GM23338 (cell line): Measurements from ENCODE around the gene FOXI2. TPM values are rescaled to one million over a fixed set of nuclear protein-coding genes. Genes with fewer than 3 reads are reported as not detected.

Experiments
- ATAC-seq: fragments of 200-7000 bp; cut with Tn5 transposase; 3 replicates; pipeline ENCODE4 v1.9.1; 2020
- DNase-seq: peaks from one replicate; pipeline ENCODE4 v3.0.0-alpha.2; 2015; ENCODE audit warnings: low spot score
- H2AFZ ChIP-seq: fragments of 200-600 bp; sonication (generic); 2 replicates; pipeline ENCODE4 v1.8.0; 2016; ENCODE audit warnings: antibody characterized with exemption, mild to moderate bottlenecking, moderate library complexity
- H3F3A ChIP-seq: fragments of 200-600 bp; sonication (generic); replicated peaks from 2 replicates; pipeline ENCODE4 v1.8.0; 2017; ENCODE audit warnings: antibody characterized with exemption, mixed run types, low read depth
- H3K27ac ChIP-seq: fragments of 200-600 bp; sonication (generic); 2 replicates; pipeline ENCODE4 v1.6.1; 2016; ENCODE audit warnings: low read depth
- H3K27me3 ChIP-seq: fragments of 200-600 bp; sonication (generic); 2 replicates; pipeline ENCODE4 v1.8.0; 2016; ENCODE audit warnings: mild to moderate bottlenecking, mixed run types, moderate library complexity; ENCODE audit not compliant: insufficient read depth
- H3K36me3 ChIP-seq: fragments of 200-600 bp; sonication (generic); 2 replicates; pipeline ENCODE4 v1.8.0; 2016; ENCODE audit warnings: mild to moderate bottlenecking; ENCODE audit not compliant: insufficient read depth
- H3K4me1 ChIP-seq: fragments of 200-600 bp; sonication (generic); 2 replicates; pipeline ENCODE4 v1.8.0; 2016; ENCODE audit warnings: mild to moderate bottlenecking, moderate library complexity; ENCODE audit not compliant: insufficient read depth
- H3K4me2 ChIP-seq: fragments of 200-600 bp; sonication (generic); 2 replicates; pipeline ENCODE4 v1.7.1; 2017; ENCODE audit warnings: mixed run types
- H3K4me3 ChIP-seq: fragments of 200-600 bp; sonication (generic); 2 replicates; pipeline ENCODE4 v1.6.1; 2016; ENCODE audit warnings: mixed run types
- H3K79me2 ChIP-seq: fragments of 200-600 bp; sonication (generic); replicated peaks from 2 replicates; pipeline ENCODE4 v1.8.0; 2017; ENCODE audit warnings: mild to moderate bottlenecking; ENCODE audit not compliant: insufficient read depth
- H3K9me2 ChIP-seq: fragments of 200-600 bp; sonication (generic); 2 replicates; pipeline ENCODE4 v1.8.0; 2017; ENCODE audit not compliant: insufficient read depth
- H4K20me1 ChIP-seq: fragments of 200-600 bp; sonication (generic); replicated peaks from 2 replicates; pipeline ENCODE4 v1.8.0; 2017; ENCODE audit warnings: mild to moderate bottlenecking; ENCODE audit not compliant: insufficient read depth
- H3K27ac Mint-ChIP-seq: 2 replicates; pipeline ENCODE4 v1.8.0; 2020; ENCODE audit warnings: inconsistent platforms, mild to moderate bottlenecking, moderate library complexity, mixed read lengths
- H3K27me3 Mint-ChIP-seq: 3 replicates; pipeline ENCODE4 v1.8.0; 2022; ENCODE audit warnings: low read depth, mild to moderate bottlenecking, moderate library complexity, mixed read lengths, inconsistent platforms; ENCODE audit not compliant: insufficient read depth, poor library complexity
- H3K36me3 Mint-ChIP-seq: 3 replicates; pipeline ENCODE4 v1.8.0; 2021; ENCODE audit warnings: low read depth, mild to moderate bottlenecking, inconsistent platforms, moderate library complexity, mixed read lengths
- H3K4me1 Mint-ChIP-seq: 3 replicates; pipeline ENCODE4 v1.8.0; 2020; ENCODE audit warnings: mild to moderate bottlenecking, inconsistent platforms, mixed read lengths
- H3K4me3 Mint-ChIP-seq: 3 replicates; pipeline ENCODE4 v1.8.0; 2021; ENCODE audit warnings: moderate library complexity, mild to moderate bottlenecking, inconsistent platforms, mixed read lengths
- H3K9me3 Mint-ChIP-seq: 3 replicates; pipeline ENCODE4 v1.8.0; 2020; ENCODE audit warnings: moderate library complexity, mild to moderate bottlenecking, inconsistent platforms, mixed read lengths
- EZH2 ChIP-seq: fragments of 200-600 bp; sonication (generic); IDR thresholded peaks from one replicate; pipeline ENCODE4 v1.8.0; 2017; ENCODE audit warnings: antibody characterized with exemption, mild to moderate bottlenecking, low read depth; ENCODE audit not compliant: unreplicated experiment
- EZH2phosphoT487 ChIP-seq: fragments of 200-600 bp; sonication (generic); IDR thresholded peaks from one replicate; pipeline ENCODE4 v1.8.1; 2018; ENCODE audit warnings: antibody characterized with exemption; ENCODE audit not compliant: unreplicated experiment
- POLR2AphosphoS5 ChIP-seq: IDR thresholded peaks from 2 replicates; pipeline ENCODE4 v1.6.1; 2016; ENCODE audit warnings: antibody characterized with exemption, low read depth
- STAT1 ChIP-seq: IDR thresholded peaks from one replicate; pipeline ENCODE4 v1.6.1; 2016; ENCODE audit warnings: antibody characterized with exemption; ENCODE audit not compliant: unreplicated experiment
- polyA plus RNA-seq: library from polyadenylated mRNA; unstranded; fragments of >200 nt; fragmentation: Nextera tagmentation; extraction: Ambion mirVana; gene quantifications from 2 replicates; pipeline ENCODE4 v1.2.1, GENCODE V29; 2016
- total RNA-seq: library from RNA; depleted of rRNA; stranded (reverse); fragments of >200 nt; shearing (Covaris generic); gene quantifications from 2 replicates; pipeline ENCODE4 v1.2.3, GENCODE V29; 2014
- TF ChIP-seq, protein P1 (sequence below), 2 experiments: fragments of 200-600 bp in 1 of 2; sonication (generic) in 1 of 2; conservative IDR thresholded peaks; 2 replicates each; pipeline versions ENCODE4 v1.5.1 to v1.6.1; 2016 to 2017; ENCODE audit warnings: antibody characterized with exemption in 2 of 2, low read depth in 2 of 2, mild to moderate bottlenecking in 2 of 2, moderate library complexity in 1 of 2
- TF ChIP-seq, protein P2 (sequence below): IDR thresholded peaks from one replicate; pipeline ENCODE4 v1.6.1; 2018; ENCODE audit warnings: antibody characterized with exemption; ENCODE audit not compliant: unreplicated experiment
- TF ChIP-seq, protein P3 (sequence below): fragments of 250-450 bp; sonication (Bioruptor Pico); IDR thresholded peaks from 2 replicates; pipeline ENCODE4 v1.5.0; 2020; ENCODE audit warnings: mild to moderate bottlenecking, moderate library complexity

The FOXI2 gene
- total and polyA plus RNA-seq, 2 experiments from 2014 or later, result 0.74 to 1.3 TPM

DNA sequence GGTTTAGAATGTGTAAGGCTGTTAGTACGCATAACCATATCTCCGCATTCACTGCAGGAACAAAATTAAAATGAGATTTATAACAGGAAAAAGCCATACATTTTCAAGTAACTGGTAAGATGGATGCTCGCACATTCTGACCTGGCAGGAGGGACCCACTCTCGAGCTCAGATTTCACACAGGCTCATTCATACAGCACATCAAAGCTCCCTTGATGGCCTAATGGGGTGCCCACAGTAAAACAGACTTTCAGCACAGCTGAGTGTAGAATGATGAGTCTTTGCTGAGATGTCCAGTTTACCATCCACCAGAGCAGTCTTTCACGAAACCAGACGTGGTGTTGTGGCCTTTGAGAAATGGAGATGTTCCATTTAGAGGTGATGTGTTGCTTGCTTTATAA, 8.9 kb downstream of the FOXI2 start:
- Histone ChIP-seq H3K27me3 (peaks cover 3% of the 10 kb centered on the region; the same call in 1 of the 2 replicates), H3K9me2 (peaks cover 3% of the 10 kb centered on the region; the same call in 1 of the 2 replicates), H3K79me2 (no peaks in the 10 kb centered on the region), H4K20me1 (no peaks in the 10 kb centered on the region), H3K36me3 (no peaks in the 10 kb centered on the region), H2AFZ (no peak overlapping the region), H3K4me2 (no peak overlapping the region), H3K27ac (no peak overlapping the region), H3F3A (no peaks in the 10 kb centered on the region), H3K4me1 (no peaks in the 10 kb centered on the region), H3K4me3 (no peak overlapping the region)
- peaks cover 10% of the 10 kb centered on the region for H3K27me3 Mint-ChIP-seq
- no peaks in the 10 kb centered on the region for H3K36me3 Mint-ChIP-seq
- no peak for DNase-seq
- peaks cover 2% of the 10 kb centered on the region; the same call in 1 of the 3 replicates for H3K9me3 Mint-ChIP-seq
- H3K4me1 Mint-ChIP-seq, result peaks cover 6% of the 10 kb centered on the region; the same call in 2 of the 3 replicates
- no peak for TF ChIP-seq POLR2AphosphoS5
- TF ChIP-seq EZH2phosphoT487, result no peak
- TF ChIP-seq, protein P1, sequence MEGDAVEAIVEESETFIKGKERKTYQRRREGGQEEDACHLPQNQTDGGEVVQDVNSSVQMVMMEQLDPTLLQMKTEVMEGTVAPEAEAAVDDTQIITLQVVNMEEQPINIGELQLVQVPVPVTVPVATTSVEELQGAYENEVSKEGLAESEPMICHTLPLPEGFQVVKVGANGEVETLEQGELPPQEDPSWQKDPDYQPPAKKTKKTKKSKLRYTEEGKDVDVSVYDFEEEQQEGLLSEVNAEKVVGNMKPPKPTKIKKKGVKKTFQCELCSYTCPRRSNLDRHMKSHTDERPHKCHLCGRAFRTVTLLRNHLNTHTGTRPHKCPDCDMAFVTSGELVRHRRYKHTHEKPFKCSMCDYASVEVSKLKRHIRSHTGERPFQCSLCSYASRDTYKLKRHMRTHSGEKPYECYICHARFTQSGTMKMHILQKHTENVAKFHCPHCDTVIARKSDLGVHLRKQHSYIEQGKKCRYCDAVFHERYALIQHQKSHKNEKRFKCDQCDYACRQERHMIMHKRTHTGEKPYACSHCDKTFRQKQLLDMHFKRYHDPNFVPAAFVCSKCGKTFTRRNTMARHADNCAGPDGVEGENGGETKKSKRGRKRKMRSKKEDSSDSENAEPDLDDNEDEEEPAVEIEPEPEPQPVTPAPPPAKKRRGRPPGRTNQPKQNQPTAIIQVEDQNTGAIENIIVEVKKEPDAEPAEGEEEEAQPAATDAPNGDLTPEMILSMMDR (conservative IDR thresholded peaks at IDR 0.05; ENCODE audit: low read depth in 2 of 2), result no peak
- TF ChIP-seq EZH2, result no peak
- TF ChIP-seq, protein P2, sequence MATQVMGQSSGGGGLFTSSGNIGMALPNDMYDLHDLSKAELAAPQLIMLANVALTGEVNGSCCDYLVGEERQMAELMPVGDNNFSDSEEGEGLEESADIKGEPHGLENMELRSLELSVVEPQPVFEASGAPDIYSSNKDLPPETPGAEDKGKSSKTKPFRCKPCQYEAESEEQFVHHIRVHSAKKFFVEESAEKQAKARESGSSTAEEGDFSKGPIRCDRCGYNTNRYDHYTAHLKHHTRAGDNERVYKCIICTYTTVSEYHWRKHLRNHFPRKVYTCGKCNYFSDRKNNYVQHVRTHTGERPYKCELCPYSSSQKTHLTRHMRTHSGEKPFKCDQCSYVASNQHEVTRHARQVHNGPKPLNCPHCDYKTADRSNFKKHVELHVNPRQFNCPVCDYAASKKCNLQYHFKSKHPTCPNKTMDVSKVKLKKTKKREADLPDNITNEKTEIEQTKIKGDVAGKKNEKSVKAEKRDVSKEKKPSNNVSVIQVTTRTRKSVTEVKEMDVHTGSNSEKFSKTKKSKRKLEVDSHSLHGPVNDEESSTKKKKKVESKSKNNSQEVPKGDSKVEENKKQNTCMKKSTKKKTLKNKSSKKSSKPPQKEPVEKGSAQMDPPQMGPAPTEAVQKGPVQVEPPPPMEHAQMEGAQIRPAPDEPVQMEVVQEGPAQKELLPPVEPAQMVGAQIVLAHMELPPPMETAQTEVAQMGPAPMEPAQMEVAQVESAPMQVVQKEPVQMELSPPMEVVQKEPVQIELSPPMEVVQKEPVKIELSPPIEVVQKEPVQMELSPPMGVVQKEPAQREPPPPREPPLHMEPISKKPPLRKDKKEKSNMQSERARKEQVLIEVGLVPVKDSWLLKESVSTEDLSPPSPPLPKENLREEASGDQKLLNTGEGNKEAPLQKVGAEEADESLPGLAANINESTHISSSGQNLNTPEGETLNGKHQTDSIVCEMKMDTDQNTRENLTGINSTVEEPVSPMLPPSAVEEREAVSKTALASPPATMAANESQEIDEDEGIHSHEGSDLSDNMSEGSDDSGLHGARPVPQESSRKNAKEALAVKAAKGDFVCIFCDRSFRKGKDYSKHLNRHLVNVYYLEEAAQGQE, result no peak
- TF ChIP-seq STAT1, result no peak
- TF ChIP-seq, protein P3, sequence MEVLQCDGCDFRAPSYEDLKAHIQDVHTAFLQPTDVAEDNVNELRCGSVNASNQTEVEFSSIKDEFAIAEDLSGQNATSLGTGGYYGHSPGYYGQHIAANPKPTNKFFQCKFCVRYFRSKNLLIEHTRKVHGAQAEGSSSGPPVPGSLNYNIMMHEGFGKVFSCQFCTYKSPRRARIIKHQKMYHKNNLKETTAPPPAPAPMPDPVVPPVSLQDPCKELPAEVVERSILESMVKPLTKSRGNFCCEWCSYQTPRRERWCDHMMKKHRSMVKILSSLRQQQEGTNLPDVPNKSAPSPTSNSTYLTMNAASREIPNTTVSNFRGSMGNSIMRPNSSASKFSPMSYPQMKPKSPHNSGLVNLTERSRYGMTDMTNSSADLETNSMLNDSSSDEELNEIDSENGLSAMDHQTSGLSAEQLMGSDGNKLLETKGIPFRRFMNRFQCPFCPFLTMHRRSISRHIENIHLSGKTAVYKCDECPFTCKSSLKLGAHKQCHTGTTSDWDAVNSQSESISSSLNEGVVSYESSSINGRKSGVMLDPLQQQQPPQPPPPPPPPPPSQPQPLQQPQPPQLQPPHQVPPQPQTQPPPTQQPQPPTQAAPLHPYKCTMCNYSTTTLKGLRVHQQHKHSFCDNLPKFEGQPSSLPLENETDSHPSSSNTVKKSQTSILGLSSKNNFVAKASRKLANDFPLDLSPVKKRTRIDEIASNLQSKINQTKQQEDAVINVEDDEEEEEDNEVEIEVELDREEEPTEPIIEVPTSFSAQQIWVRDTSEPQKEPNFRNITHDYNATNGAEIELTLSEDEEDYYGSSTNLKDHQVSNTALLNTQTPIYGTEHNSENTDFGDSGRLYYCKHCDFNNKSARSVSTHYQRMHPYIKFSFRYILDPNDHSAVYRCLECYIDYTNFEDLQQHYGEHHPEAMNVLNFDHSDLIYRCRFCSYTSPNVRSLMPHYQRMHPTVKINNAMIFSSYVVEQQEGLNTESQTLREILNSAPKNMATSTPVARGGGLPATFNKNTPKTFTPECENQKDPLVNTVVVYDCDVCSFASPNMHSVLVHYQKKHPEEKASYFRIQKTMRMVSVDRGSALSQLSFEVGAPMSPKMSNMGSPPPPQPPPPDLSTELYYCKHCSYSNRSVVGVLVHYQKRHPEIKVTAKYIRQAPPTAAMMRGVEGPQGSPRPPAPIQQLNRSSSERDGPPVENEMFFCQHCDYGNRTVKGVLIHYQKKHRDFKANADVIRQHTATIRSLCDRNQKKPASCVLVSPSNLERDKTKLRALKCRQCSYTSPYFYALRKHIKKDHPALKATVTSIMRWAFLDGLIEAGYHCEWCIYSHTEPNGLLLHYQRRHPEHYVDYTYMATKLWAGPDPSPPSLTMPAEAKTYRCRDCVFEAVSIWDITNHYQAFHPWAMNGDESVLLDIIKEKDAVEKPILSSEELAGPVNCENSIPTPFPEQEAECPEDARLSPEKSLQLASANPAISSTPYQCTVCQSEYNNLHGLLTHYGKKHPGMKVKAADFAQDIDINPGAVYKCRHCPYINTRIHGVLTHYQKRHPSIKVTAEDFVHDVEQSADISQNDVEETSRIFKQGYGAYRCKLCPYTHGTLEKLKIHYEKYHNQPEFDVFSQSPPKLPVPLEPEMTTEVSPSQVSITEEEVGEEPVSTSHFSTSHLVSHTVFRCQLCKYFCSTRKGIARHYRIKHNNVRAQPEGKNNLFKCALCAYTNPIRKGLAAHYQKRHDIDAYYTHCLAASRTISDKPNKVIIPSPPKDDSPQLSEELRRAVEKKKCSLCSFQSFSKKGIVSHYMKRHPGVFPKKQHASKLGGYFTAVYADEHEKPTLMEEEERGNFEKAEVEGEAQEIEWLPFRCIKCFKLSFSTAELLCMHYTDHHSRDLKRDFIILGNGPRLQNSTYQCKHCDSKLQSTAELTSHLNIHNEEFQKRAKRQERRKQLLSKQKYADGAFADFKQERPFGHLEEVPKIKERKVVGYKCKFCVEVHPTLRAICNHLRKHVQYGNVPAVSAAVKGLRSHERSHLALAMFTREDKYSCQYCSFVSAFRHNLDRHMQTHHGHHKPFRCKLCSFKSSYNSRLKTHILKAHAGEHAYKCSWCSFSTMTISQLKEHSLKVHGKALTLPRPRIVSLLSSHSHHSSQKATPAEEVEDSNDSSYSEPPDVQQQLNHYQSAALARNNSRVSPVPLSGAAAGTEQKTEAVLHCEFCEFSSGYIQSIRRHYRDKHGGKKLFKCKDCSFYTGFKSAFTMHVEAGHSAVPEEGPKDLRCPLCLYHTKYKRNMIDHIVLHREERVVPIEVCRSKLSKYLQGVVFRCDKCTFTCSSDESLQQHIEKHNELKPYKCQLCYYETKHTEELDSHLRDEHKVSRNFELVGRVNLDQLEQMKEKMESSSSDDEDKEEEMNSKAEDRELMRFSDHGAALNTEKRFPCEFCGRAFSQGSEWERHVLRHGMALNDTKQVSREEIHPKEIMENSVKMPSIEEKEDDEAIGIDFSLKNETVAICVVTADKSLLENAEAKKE (CRISPR knock-in tag), result no peak
- no peak overlapping the region for H3K27ac Mint-ChIP-seq
- ATAC-seq, result peak; percentile 33; the same call in 2 of the 3 replicates
- H3K4me3 Mint-ChIP-seq, result no peak overlapping the region
